Umbilical cord (tissue), 2 donors: ENCODE data around the gene CIBAR2. TPM values are rescaled to one million over a fixed set of nuclear protein-coding genes. Genes with fewer than 3 reads are reported as not detected.
"Not testable (repeated sequence)": the region's sequence is repeated elsewhere in the genome, so short reads cannot be mapped to it uniquely, and the experiment has no call there.

ENCODE experiments used
- DNase-seq: peaks from one replicate; pipeline ENCODE4 v3.0.0-alpha.2; 2015; ENCODE audit warnings: low spot score
- total RNA-seq: library from RNA; depleted of rRNA; stranded (reverse); fragments of >200 nt; gene quantifications from one replicate; pipeline ENCODE4 v1.2.3, GENCODE V29; 2014; ENCODE audit warnings: low replicate concordance; ENCODE audit not compliant: insufficient read depth

Gene CIBAR2
- total RNA-seq, 1 donor from 2014 or later = not detected

DNA sequence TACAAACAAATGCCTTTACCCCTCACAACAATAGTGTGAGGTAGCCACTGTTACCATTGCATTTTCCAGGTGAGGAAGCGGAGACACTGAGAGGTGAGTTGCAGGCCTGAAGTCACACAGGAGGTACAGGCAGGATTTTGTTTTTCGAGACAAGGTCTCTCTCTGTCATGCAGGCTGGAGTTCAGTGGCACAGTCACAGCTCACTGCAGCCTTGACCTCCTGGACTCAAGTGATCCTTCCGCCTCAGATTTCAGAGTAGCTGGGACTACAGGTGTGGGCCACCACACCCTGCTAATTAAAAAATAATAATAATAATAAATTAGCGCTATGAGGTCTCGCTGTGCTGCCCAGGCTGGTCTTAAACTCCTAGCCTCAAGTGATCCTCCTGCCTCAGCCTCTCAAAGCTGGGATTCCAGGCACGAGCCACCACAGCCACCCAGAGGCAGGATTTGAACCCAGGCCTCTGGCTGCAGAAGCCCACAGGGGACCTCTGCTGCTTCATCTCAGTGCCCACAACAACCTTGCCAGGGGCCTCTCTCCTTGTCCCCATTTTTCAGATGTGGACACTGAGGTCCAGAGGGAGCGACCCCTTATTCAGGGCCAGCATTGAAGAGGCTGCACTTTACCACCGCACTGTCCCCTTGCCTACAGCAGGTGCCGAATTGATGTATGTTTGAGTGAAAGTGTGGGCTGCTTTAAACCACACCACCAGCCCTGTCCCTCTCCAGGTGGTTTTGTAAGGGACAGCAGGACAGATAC, 16.0 kb upstream of the CIBAR2 start:
- DNase-seq = no peak

DNA sequence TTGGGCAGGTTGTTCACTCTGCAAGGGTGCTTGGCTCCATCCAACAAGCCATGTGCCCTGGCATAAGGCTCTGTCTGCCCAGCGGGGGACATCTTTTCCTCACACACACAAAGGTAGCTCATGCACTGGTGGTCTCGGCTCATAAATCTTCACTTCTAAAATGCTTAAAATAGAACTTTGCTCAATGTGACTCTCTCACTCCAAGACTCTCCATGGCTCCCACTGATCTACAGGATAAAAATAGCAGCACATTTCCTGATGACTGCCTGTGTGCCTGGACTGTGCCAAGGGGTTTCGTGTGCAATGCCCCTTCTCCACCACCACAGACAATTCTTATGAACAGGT, 15.1 kb upstream of the CIBAR2 start:
- DNase-seq = no peak

DNA sequence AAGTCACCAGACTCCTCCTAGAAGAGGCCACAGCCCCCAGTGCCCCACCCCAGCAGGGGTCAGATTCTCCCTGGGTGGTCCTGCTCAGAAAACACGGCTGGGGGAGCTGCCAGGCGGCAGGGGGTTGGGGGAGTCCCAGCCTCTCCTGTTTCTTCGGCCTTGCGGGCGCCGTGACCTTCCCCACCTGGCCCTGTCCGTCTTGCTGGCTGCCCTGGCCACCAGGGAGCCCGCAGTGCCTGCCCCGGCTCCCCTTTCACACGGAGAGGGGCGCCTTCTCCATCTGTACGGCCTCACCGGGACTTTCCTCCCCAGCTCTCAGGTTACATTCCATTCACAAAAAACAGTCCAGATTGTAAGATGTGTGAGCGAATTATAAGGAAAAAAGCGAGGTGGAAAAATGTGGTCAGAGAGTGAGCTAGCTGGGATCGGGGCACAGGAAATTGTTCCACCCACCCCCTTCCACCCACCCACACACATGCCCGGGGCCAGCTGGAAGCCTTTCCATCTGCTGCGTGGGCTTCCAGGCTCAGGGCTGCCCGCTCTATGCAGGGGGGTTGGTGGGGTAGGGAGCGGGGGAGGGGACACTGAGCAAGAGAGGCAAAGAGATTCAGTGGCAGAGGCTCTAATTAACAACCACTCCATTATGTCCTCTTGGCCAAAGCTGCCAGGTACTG, 14.6 kb upstream of the CIBAR2 start:
- DNase-seq = peak; percentile 77

DNA sequence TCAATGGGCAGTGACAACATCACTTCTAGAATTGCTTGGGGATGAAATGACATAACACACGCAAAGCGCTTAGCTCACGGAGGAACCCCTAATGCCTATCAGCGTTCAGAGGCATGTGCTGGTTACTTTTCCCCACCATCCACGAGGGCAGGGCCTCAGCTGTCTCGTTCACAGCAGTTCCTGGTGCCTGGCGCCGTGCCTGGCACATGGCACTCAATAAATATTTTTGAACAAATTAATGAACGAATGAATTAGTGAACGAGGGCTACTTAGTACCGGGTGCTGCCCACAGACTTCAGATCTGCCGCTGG, 14.1 kb upstream of the CIBAR2 start:
- no peak for DNase-seq

DNA sequence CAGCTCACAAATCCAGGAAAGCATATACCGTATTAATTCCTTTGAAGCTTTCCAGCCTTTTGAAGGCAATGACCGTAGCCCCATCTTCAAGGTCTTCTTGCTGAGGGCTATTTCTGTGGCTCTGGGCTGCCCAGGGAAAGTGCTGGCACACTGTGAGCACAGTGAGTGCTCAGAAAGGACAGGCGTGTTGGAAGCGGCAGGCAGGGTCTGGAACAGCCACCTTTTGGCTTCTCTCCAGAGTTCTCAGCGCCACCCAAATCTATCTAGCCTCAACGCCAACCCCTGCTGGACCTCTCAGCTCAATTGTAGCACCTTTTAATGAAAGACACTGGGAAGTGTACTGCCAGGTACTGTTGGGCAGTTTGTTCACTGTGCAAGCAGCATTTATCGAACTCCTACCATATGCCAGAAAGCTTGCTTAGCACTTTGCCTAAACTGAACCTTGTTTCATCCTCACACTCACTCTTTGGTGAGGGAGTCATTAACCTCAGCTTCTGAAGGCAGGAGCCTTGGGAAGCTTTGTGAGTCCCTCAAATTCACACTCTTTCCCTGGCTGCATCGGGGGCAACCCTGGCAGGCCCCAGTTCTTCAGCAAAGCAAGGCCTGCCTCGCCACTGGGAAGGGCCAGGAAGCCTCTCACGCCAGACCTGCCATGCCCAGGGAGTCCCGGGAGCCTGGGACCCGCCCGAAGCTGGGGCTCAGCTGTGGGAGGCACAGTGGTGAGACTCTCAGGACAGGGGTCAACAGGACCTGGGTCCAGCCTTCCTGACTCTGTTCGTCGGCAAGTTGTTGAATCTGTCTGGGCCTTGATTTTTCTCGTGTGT, 13.5 kb upstream of the CIBAR2 start:
- no peak for DNase-seq

DNA sequence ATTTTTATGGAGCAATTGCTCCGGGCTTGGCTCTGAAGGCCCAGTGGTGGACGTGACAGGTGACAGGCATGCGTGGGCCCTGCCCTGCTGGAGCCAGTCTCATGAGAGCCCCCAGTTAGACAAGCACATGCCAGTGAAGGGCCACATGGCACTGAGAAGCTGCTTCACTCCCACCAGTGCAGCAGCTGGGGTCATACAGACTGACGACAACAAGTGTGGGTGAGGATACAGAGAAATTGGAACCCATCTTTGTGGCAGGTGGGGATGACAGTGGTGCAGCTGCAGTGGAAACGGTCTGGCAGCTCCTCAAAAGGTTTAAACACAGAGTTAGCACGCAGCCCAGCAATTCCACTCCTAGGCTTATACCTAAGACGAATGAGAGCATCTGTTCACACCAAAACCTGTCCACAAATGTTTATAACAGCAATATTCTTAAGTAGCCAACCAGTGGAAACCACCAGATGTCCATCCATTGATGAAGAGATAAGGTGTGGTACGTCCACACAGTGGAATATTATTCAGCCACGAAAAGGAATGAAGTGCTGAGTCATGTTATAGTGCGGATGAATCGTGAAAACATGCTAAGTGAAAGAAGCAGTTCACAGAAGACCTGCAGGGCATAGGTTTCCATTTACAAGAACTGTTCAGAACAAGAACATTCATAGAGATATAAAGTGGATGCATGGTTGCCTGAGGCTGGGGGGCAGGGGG, 12.5 kb upstream of the CIBAR2 start:
- no peak for DNase-seq

DNA sequence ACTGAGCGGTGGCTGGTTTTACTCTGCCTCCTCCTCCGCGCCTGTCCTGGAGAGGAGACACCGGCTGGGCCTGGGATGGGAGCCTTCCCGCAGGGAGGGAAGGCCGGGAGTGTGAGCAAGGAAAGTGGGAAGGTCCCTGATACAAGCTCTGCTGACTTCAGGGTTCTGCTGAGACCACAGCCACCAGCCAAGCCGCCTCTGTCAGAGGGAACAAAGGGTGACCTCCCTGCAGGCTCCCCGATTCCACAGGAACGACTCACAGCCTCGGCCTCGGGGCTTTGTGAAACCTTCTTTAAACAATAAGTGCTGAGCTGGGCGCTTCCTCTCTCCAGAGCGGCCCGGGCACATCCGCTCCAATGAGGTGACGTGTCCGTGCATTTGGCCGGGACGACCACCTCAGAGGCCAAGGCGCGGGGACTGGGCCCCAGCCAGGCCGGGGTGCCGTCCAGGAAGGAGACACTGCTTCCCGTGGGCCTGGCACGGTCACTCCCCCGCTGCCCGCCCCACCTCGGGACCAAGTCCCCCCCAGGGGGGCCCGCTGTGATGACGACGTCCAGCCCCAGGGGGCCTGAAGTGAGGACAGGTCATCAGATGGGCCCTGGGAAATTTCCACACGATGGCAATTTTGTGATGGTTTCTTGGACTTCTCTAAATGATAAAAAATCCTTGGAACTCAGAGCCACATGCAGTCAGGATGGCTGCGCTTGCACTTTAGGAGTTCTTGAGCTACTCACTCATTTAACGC, 11.8 kb upstream of the CIBAR2 start:
- DNase-seq = no peak

DNA sequence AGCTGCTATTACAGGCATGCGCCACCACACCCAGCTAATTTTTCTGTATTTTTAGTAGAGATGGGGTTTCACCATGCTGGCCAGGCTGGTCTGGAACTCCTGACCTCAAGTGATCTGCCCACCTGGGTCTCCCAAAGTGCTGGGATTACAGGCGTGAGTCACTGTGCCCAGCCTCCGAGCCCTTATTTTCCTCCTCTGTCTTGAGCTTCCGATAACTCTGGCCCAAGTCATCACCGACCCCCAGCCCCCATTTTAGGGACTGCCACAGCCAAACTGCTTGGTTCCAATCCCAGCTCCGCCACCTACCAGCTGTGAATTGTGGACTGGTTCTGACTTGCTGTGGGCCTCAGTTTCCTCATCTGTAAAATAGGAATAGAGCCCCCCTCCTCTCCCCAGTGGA, 11.2 kb upstream of the CIBAR2 start:
- DNase-seq = not testable (repeated sequence)

DNA sequence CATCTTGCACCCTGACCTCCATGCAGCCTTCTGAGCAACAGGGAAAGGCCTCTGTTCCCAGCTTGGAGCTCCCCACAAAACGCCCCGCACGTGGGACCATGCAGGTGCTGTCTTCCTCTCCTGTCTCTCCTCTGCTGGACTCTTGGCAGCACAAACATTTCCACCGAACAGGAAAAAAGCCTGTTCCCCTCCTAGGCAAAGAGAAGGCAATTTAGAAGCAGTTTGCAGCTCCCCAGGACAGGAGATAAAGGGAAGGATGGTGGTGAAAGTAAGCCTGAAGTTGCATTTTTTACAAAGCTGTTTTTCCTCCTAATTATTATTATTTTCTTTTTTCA, 7.7 kb upstream of the CIBAR2 start:
- DNase-seq = no peak

DNA sequence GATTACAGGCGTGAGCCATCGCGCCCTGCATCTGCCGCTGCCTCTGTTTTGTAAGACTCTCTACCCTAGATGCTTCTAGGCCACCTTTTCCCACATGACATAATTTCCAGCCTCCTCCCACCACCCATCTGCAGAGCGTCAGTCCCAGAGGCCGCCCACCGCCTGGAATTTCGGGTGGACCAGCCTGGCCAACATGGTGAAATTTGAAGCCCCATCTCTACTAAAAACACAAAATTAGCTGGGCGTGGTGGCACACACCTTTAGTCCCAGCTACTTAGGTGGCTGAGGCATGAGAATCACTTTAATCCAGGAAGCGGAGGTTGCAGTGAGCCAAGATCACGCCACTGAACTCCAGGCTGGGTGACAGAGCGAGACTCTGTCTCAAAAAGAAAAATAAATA, 5.1 kb upstream of the CIBAR2 start:
- DNase-seq = no peak

DNA sequence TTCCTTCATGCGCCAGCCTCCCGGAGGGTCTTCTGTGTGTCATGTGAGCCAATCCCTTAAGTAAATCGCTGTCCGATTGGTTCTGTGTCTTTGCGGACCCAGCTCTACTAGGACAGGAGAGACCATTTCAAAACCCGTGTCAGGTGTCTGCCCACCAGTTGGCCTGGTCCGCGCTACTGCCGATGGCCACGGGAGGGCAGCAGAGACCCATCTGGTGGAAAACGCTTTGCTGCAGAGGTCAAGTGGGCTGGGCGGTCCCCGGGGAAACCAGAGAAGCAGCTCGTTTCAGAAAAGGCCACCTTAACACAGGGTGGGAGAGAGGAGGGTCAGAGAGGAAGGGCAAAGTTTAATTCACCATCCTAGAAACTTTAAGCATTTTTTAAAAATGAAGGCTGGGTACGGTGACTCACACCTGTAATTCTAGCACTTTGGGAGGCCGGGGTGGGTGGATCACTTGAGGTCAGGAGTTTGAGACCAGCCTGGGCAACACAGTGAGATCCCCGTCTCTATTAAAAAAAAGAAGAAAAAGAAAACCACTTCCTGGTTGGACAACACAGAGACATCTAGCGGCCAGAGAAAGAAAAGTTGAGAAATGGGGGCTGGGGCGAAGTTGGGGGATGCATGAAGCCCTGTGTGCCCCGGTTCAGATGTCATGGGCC, 2.8 kb upstream of the CIBAR2 start:
- DNase-seq = peak; percentile 88

DNA sequence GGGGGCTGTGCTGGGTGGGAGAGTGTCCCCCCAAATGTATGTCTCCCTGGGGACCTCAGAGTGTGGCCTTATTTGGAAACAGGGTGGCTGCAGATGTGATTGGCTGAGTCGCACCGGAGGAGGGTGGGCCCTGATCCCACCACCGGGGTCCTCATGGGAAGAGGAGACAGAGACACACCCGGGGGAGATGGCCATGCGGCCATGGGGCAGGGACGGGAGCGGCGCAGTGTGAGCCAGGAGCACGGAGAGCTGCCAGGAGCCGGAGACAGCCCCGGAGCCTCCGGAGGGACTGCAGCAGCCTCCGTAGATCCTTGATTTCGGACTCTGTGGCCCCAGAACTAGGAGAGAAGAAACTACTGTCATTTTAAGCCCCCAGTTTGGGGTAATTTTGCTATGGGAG, 1.6 kb upstream of the CIBAR2 start:
- no peak for DNase-seq

DNA sequence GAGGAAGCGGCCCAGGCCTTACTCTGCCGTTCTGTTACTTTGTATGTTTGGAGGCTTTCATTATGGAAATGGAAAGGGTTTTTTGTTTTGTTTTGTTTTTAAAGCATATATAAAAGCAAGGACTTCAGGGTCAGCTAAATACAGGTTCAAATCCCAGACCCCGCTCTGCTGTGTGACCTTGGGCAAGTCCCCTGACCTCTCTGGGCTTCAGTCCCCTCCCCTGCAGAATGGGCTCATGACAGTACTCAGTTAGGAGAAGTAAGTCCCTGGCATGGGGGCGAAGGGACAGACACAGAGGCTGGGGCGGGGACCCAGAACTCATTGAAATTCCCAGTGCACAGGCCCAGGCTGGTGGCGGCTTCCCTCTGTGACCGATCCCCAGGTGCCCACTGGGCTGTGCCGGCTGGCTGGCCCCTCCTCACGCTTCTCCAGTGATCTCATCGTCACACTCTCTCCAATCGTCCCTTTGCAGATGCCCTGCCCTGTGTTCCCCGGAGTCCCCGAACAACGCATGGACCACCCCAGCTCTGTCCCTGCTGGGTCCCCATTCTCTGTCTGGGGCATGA, 979 bp upstream of the CIBAR2 start:
- DNase-seq = no peak

DNA sequence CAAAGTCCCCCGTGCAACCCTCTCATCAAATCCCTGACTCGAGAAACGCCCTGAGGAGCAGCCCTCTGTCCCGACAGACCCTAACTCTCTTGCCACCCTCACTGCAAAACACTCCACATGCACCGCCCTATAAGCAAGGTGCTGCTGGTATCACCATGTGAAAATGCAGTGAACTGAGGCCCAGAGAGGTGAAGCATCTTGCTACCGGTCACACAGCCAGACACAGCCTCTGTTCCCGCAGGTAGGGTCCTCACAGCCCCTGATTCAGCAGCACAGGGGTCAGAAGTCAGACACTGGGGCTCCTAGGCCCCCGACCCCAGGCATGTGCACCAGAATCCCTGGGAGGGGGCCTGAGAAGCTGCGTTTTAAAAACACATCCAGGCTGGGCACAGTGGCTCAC, 1.1 kb downstream of the CIBAR2 start:
- DNase-seq = no peak

DNA sequence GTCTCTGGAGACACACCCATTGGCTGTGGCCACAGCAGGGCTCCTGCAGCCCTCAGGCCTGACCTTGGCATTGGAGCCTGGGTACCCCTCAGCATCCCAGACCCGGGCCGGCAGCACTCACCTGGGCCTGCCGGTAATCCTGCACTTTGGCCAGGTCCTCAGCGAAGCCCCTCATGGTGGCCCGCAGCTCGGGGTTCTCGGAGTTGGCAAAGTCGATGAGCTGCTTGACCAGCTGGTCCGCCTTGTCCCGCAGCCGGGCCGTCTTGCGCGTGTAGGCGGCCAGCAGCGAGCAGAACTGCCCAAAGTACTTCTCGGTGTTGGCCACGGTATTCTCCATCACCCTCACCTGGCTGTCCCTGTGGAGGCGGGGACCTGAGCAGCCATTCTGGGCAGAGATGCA, 2.2 kb downstream of the CIBAR2 start:
- no peak for DNase-seq

DNA sequence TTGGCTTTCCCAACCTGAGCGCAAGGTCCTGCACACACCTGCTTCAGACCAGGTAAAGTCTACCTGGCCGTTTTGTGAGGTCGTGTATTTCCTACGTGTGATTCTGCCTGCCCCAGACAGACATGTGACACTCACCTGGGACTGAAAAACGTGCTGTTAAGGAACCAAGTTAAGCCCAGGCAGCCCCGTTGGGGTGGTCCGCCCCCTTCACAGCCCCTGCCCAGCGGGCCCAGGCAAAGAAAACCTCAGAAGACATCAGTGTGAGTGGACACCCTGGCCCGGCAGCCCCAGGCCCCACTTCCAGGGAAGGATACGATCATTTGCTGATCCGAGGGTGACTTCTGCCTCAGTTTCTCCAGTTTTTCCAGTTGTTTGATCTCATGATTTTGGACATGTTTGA, 4.7 kb downstream of the CIBAR2 start:
- no peak for DNase-seq

DNA sequence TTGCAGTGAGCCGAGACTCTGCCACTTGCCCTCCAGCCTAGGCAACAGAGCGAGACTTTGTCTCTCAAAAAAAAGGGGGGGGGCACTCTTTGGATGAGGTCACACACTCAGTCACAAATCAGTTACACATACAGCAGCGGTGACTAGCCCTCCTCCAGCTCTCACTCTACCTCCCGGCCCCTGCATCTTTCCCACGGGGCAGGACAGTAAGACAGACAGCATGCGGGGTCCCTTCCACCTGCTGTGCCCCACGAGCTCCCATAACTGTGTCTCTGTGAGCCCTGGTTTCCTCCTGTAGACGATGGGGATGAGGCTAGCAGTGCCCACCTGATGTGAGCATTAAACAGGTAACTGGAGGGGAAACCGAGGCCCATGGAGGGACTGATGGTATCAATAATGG, 5.2 kb downstream of the CIBAR2 start:
- no peak for DNase-seq

DNA sequence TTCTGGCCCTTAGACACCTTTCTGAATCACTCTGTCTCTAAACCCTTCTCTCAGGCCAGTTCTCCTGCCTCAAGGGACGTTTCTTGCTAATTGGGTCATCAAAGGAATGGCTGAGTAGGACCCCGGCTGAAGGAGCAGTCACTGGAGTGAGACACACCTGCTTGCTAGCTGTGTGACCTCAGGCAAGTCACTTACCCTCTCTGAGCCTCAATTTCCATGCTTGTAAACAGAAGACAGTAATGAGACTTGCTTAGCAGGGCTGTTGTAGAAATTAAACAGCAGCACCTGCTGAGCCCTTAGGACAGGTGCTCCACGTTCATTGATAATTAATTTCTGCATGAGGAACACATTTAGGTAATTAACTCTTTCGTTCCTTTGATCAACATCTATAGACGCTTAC, 6.8 kb downstream of the CIBAR2 start:
- DNase-seq = no peak

DNA sequence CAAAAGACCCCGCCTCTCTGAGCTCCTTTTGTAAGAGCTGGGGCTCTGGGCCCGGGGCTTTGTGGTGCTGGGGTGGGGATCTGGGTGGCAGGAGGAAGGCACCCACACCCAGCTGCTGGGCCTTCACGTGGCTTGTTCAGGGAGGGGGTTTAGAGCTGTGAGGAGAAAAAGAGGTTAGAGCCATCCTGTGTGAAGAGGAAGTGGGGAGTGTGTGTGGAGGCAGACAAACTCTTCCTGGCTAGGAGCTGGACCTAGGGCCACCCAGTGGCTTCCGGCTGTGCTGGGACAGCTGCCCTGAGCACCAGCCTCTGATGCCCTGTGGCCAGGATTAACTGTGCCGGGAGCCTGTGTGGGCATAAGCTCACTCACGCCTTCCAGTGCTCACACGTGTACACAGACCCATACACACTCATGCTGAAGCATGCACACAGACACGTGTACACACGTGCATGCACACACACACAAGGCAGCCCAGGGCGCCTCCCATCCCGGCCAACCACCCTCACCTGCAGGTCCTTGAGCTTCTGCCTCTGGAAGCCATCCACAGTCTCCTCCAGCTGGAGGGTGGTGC, 7.4 kb downstream of the CIBAR2 start:
- DNase-seq = no peak

DNA sequence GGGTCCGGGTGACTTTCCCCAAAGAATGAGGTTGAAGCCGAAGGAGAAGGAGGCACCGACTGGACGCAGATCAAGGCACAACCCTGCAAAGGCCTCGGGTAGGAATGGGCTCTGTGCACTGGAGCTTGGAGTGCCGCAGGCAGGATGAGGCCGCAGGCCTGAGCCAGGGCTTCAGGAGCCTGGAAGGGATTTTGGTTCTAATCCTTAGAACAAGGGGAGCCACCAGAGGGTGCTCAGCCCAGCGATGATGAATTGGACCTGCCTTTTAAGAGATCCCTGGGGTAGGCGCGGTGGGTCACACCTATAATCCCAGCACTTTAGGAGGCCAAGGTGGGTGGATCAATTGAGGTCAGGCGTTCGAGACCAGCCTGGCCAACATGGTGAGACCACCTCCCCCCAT, 8.1 kb downstream of the CIBAR2 start:
- DNase-seq = no peak
